ENCODE results near the gene TMEM170A.
"Not testable (repeated sequence)": the region's sequence is repeated elsewhere in the genome, so short reads cannot be mapped to it uniquely, and the experiment has no call there.

The TMEM170A gene, protein sequence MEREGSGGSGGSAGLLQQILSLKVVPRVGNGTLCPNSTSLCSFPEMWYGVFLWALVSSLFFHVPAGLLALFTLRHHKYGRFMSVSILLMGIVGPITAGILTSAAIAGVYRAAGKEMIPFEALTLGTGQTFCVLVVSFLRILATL

DNA sequence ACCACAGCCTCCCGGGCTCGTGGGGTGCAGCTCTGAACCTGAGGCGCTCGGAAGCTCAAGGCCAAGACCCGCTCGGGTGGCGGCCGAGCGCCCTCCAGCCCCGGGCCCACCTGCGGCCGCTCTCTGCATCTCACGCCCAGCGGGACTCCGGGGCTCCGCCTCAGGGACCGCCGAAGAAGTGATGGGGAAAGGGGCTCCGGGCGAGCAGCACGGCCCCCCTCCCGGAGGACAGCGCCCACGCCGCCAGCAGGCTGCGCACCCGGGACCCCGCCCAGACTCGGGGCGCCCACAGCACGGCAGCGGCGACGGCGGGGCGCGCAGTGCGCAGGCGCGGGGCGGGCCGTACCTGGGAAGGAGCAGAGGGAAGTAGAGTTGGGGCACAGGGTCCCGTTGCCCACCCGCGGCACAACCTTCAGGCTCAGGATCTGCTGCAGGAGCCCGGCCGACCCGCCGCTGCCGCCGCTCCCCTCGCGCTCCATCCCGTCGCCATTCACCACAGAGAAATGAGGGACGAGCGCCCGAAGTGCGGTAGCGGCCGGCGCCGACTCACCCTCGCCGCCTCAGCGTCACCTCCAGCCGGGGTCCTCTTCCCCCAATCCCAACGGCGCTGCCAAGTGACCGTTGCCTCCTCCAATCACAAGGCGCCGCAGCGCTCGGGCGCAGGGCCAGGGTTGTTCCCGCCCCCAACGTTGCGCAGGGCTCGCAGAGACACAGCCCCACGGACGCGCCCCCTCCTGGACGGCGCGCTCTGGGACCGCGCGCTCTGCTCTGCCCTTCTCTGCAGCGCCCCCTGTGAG is at the start of gene TMEM170A:
TMEM170A (minus strand) TSS at position 568 of the 797 bp plus-strand sequence; CDS start at position 479, 89 bp downstream.
- peak; percentile 99 for DNase-seq

DNA sequence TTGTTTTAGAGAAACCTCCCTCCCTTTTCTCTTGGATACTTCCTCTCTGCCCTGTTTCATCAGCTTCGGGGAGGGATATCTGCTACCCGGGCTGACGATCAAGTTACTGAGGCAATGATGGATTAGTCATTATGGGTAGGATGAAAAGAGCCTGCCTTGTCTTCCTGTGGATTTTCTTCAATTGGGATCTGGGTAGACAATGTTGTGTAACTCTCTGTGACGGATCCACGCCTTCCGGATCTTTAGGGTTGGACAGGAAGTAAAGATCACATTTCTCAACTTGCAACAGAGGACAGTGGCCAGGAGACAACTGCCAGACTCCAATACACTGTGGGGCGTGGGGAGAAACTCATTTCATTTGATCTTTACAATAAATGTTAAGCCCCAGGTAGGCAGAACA is 42.1 kb upstream of the TMEM170A start:
- DNase-seq = no peak

DNA sequence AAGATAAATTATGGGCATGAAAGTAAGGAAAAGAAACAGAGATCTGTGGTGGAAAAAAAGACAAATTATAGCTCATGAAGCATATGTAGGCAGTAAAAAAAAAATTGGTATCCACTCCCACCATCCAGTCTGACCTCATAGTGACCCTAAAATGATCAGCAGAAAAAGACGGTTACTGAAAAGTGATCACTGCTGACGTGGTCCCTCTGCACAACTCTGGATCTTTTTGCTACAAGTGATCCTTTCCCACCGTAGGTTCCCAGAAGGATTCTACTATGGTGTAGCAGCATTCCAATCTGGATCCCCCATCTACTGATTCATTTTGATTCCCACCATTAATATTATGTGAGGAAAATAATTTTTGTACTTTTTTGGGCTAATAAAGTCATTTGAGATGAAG is 41.6 kb upstream of the TMEM170A start:
- DNase-seq = no peak

DNA sequence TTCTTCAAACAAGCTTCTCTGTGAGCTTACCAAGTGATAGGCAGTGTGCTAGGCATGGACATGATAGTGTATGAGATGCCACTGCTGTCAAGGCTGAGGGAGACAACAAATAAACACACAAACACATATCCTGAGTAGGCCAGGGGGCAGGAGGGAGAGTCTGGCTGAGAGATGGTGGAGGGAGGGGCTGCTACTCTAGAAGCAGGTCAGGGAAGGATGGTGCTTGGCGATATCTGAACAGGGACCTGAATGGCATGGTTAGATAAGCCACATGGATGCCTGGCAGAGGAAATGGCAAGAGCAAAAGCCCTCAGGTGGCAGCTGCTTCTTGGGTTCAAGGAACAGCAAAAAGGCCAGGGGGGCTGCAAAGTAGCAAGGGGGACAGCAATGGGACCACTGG is 39.3 kb upstream of the TMEM170A start:
- no peak for DNase-seq

GRCh38 chr16:75502916-75503605 is 38.6 kb upstream of the TMEM170A start:
- DNase-seq = no peak

GRCh38 chr16:75501820-75502219 is 37.3 kb upstream of the TMEM170A start:
- not testable (repeated sequence) for DNase-seq

GRCh38 chr16:75501359-75501758 is 36.9 kb upstream of the TMEM170A start:
- no peak for DNase-seq

DNA sequence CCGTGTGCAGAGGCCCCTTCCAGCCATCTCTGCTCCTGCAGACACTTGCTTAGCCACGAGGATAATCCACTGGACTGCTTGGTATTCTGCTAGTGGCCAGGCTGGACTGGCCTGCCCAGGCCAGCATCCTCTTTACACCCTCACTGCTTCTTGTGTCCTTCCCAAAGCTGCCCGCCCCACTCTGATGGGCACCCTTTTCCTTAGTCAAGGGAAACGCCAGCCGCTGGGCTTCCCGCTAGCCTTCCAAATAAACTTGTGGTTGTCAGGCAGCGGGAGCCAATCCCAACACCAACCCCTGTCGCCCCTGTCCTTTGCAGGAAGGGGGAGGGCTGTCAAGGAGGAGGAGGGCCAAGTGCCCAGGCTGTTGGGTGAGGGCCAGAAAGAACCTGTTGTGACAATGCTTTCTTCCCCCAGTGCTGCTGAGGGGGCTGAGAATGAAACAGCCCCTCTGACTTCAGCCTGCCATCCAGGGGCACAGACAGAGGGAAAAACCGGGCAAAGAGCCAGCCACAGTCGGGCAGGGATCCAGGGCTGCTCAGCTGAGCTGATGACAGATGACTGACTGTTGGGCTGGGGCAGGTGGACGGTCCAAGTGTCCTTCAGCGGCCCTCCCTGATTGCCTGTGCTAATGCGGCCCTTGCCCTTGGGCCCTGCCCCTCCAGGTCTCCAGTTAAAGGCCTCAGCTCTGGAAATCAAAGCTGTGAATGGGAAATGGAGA is 34.3 kb upstream of the TMEM170A start:
- not testable (repeated sequence) for DNase-seq

DNA sequence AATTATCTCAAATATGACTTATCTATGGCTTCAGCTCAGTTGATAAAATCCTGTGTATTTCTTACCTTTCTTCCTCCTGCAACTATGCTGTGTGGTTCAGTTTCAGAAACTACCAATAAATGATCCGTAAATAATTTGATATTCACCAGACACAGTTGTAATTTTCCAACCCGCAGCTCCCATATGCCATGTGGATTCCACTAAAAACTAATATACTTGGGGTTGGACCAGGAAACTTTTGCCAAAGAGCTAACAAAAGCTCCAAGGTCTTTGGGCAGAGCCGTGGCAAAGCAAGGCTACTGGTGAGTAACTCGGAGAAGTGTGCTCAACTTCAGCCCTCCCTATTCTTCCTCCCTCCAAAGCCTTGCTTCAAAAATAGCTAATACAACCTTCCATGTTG is 33.1 kb upstream of the TMEM170A start:
- no peak for DNase-seq

GRCh38 chr16:75495076-75495674 is 30.7 kb upstream of the TMEM170A start, which contains the start of gene CHST6:
Gene CHST6 (minus strand): TSS chr16:75495441. CDS start chr16:75479828, 15,613 bp downstream.
- DNase-seq = peak; percentile 21

DNA sequence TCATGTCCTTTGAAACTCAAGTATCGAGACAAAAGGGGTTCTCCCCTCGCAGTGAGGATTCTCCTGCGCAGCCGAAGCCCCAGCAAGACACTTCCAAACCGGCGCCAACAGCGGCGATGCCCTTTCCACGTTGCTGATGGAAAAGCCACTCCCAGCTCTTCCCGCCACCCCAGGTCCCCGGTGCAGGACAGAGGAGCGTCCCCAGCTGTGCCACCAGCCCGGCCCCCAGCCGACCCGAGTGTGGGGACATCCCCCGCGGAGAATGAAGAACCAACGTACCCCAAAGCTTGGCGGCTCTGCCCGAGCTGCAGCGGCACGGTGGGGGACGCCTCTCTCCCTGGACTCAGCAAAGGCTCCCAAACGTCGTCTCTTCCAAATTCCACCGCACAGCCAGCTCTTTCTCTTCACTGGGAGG is 30.2 kb upstream of the TMEM170A start:
- DNase-seq = no peak

- DNase-seq = no peak
These were observed 29.7 kb upstream of the TMEM170A start for GRCh38 chr16:75494184-75494583.

- no peak for DNase-seq
These were observed 27.4 kb upstream of the TMEM170A start for GRCh38 chr16:75491876-75492275.

GRCh38 chr16:75488322-75488721 is 23.8 kb upstream of the TMEM170A start:
- no peak for DNase-seq

DNA sequence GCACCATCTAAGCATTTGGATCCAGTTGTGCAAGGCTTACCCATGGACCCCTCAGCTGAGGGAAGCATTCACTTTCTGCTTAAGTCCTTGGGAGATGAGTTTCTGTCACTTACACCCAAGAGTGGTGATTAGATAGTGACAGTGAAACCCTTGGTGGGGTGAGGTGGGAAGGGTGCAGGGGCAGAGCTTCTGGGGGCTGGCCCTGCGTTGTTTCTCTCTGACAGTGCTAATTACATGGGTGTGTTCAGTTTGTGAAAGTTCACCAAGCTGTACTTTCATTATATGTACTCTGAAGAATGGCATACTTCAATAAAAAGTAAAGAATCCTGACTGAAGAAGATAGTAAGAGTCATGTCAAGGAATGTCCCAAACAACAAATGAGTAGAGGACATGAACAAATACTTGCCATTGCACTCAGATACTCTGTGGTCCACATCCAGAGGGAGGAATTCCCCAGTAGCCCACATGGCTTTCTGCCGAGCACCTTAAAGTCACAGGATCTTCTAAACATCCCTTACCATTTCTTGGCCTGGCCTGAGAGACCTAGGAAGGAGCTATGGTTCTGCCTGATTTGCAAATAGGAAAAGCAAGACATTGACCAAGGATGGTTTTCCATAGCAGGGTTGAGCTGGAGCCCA is 22.3 kb upstream of the TMEM170A start:
- no peak for DNase-seq

DNA sequence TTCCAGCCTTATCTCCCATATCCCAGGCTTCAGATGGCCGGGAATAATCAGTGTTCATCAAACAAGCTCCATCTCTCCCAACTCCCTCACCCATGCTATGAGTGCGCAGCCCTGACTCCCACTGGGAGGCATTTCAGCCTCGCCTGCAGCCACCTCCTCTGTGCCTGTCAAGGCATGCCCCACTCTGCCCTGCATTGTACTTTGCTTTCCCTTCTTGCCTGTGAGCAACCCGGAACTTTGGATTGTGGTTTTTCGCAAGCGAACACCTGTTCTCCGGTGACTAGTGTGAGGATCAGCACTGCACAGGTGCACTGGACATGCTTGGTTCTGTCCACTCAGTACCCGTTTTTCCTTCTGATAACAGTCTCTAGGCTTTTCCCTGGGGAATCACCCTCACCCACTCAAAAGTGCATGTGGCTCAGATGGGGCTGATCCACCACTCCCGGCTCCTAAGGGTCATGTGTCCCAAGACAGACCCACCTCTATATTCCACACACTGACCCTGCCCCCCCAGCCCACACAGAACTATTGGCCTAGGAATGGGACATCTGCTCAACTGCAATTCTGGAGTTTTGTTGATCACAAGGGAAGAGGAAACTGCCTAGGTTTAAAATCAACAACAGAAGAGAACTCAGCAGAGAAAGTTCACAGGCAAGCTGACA is 21.7 kb upstream of the TMEM170A start:
- no peak for DNase-seq

DNA sequence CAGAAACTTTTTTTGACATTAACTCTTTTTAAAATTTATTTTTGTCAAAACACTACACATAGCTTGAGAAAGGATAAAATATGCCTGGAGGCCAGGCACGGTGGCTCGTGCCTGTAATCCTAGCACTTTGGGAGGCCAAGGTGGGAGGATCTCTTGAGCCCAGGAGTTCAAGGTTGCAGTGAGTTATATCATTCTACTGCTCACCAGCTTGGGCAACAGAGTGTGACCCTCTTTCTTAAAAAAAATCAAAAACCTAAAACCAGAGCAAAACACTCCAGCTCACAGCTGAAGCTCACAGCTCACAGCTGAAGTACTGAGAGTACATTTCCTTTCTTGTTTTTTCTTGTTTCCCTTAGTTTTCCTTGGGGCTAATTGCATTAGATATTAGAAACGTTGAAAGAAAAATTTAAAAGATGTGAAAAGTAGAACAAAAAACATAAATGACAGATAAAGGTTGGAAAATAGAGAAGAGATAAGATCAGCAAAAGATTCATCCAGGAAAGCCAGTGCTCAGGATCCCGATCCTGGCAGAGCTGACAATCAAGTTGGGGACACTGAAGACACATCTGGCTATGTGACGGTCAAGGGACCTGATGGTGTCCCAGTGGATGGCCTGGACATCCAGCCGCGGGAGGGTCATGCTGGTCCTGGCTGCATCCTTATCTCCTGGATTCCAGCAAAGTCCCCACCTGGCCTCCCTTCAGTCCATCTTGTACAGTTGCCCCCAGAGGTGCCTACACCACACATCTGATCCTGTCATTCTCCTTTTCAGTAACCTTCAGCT is 20.9 kb upstream of the TMEM170A start:
- DNase-seq = no peak

DNA sequence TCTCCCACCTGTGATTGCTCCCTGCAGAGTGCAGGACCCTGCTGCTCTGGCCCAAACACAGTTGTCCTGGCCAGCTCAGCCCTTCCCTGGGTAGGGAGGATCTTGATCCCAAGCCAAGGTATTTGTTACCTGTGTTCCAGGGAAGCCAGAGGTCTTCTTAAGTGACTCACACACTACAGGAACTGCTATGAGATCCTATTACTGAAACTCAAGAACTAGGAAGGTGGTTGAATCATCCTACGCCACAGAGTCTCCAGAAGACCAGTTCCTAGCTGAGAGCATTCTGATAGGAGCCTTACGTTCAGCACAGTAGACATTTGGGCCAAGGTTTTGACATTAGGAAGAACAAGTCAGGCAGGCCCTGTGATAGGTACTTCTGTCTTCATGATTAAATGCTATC is 18.7 kb upstream of the TMEM170A start:
- DNase-seq = no peak

- no peak for DNase-seq
These were observed 18.1 kb upstream of the TMEM170A start for GRCh38 chr16:75482434-75483205.

DNA sequence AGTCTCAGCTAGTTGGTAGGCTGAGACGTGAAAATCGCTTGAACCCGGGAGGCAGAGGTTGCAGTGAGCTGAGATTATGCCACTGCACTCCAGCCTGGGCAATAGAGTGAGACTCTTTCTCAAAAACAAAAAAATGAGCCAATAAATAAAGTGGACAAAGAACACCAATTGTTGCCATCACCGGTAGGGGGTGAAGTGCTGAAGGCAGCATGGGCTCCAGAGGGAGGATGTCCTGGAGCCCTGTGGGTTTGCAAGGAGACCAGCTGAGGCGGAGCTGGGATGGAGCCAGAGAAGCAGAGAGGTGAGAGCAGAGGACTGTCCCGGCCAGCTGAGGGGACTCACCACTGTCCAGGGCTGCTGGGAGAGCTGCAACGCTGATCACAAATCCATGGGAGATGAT is 17.0 kb upstream of the TMEM170A start:
- no peak for DNase-seq

Data from stimulated activated CD4-positive, alpha-beta T cell treated with anti-CD3 and anti-CD28 coated beads, Interleukin-4, amount 100 ng/mL, for 1 hour (primary cell).